ENCODE results near the gene C2CD4D.

The C2CD4D gene

GRCh38 chr1:151807766-151808165, 31.9 kb downstream of the C2CD4D start:
- Histone ChIP-seq H3K9me3 (ENCODE audit: control insufficient read depth, low read depth, low read length) (no peaks in the 10 kb centered on the region), H3K27ac (ENCODE audit: low read length) (no peak overlapping the region), H3K27me3 (ENCODE audit: control insufficient read depth, insufficient read depth, low read length) (no peaks in the 10 kb centered on the region), H3K9ac (ENCODE audit: low read length) (no peak overlapping the region), H3K4me1 (ENCODE audit: control insufficient read depth, low read depth, low read length) (no peaks in the 10 kb centered on the region), H3K36me3 (ENCODE audit: control insufficient read depth, low read depth, low read length) (no peaks in the 10 kb centered on the region), H3K4me3 (ENCODE audit: low read length) (no peak overlapping the region)

DNA sequence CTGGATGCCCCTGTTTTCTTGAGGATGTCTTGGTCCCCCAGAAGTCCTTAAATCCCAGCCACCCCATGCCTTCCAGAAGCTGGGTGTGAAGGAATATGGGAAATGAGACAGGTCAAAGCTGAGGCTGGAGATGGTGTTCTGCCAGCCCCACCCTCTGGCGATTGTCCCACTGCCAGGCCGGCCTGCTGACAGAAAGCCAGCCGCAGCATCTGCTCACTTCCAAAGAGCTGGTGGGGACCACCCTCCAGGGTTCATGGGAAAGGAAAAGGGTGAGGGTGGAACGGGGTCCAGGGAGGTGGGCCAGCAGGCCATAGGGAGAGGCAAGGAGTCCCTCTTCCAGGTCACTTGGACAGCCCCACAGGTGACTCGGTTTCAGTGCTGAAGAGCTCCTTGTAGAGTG, 32.5 kb downstream of the C2CD4D start:
- no peaks in the 10 kb centered on the region for H3K27me3 ChIP-seq (ENCODE audit: control insufficient read depth, insufficient read depth, low read length)
- no peak overlapping the region for H3K9ac ChIP-seq (ENCODE audit: low read length)
- H3K36me3 ChIP-seq (ENCODE audit: control insufficient read depth, low read depth, low read length), result no peaks in the 10 kb centered on the region
- H3K4me1 ChIP-seq (ENCODE audit: control insufficient read depth, low read depth, low read length), result no peaks in the 10 kb centered on the region
- H3K27ac ChIP-seq (ENCODE audit: low read length), result no peak overlapping the region
- no peak overlapping the region for H3K4me3 ChIP-seq (ENCODE audit: low read length)
- no peaks in the 10 kb centered on the region for H3K9me3 ChIP-seq (ENCODE audit: control insufficient read depth, low read depth, low read length)

DNA sequence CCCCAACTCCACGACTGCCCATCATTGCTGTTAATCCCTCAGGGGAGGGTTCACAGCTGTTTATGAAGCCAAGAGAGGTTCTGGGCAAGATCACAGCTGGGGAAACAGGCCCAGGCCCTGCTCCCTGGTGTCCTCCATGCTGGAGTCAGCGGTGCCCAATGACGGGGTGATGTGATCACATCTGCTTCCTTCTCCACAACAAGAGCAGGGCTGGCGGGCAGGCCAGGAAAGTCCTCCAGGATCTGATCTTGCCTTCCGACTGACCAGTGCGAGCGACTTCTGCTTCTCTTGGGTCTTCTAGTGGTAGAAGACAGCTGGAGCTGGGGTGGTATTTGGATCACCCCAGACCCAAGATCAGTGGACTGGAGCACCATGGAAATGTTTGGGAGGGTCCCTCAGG, 33.5 kb downstream of the C2CD4D start:
- H3K9me3 ChIP-seq (ENCODE audit: control insufficient read depth, low read depth, low read length), result no peaks in the 10 kb centered on the region
- no peak overlapping the region for H3K4me3 ChIP-seq (ENCODE audit: low read length)
- H3K27me3 ChIP-seq (ENCODE audit: control insufficient read depth, insufficient read depth, low read length), result no peaks in the 10 kb centered on the region
- no peaks in the 10 kb centered on the region for H3K36me3 ChIP-seq (ENCODE audit: control insufficient read depth, low read depth, low read length)
- H3K9ac ChIP-seq (ENCODE audit: low read length), result no peak overlapping the region
- no peak overlapping the region for H3K27ac ChIP-seq (ENCODE audit: low read length)
- H3K4me1 ChIP-seq (ENCODE audit: control insufficient read depth, low read depth, low read length), result no peaks in the 10 kb centered on the region

GRCh38 chr1:151805066-151805820, 34.4 kb downstream of the C2CD4D start, which contains the start of gene LINGO4:
LINGO4 (minus strand) TSS chr1:151805419; CDS start chr1:151802704, 2,715 bp downstream.
- no peaks in the 10 kb centered on the region for H3K36me3 ChIP-seq (ENCODE audit: control insufficient read depth, low read depth, low read length)
- no peaks in the 10 kb centered on the region for H3K4me1 ChIP-seq (ENCODE audit: control insufficient read depth, low read depth, low read length)
- no peaks in the 10 kb centered on the region for H3K9me3 ChIP-seq (ENCODE audit: control insufficient read depth, low read depth, low read length)
- no peak within 1 kb of the TSS for H3K4me3 ChIP-seq (ENCODE audit: low read length)
- no peak within 1 kb of the TSS for H3K9ac ChIP-seq (ENCODE audit: low read length)
- no peak within 1 kb of the TSS for H3K27ac ChIP-seq (ENCODE audit: low read length)
- no peaks in the 10 kb centered on the region for H3K27me3 ChIP-seq (ENCODE audit: control insufficient read depth, insufficient read depth, low read length)

GRCh38 chr1:151803915-151804314, 35.7 kb downstream of the C2CD4D start:
- no peaks in the 10 kb centered on the region for H3K9me3 ChIP-seq (ENCODE audit: control insufficient read depth, low read depth, low read length)
- H3K36me3 ChIP-seq (ENCODE audit: control insufficient read depth, low read depth, low read length), result no peaks in the 10 kb centered on the region
- no peak overlapping the region for H3K9ac ChIP-seq (ENCODE audit: low read length)
- no peak overlapping the region for H3K27ac ChIP-seq (ENCODE audit: low read length)
- no peaks in the 10 kb centered on the region for H3K4me1 ChIP-seq (ENCODE audit: control insufficient read depth, low read depth, low read length)
- H3K4me3 ChIP-seq (ENCODE audit: low read length), result no peak overlapping the region
- H3K27me3 ChIP-seq (ENCODE audit: control insufficient read depth, insufficient read depth, low read length), result no peaks in the 10 kb centered on the region

DNA sequence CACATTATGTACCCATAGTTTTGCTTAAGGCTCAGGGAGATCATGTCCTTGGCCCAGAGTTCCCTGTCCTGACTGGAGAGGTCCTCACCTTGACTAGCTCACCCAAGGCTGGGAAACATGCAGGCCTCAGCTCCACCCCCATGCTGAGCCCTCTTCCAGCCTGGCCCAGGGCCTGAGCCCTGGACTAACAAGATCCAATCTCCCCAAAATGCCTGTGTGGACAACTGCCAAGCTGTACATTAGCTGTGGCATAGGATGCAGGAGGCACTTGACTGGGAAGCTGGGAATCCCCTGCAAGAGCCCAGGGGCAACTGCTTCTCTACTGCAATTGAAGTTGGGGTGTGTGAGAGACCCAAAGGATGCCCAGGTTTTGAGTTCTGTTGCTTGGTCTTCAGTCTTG, 36.5 kb downstream of the C2CD4D start:
- H3K27ac ChIP-seq (ENCODE audit: low read length), result no peak overlapping the region
- no peaks in the 10 kb centered on the region for H3K9me3 ChIP-seq (ENCODE audit: control insufficient read depth, low read depth, low read length)
- H3K4me1 ChIP-seq (ENCODE audit: control insufficient read depth, low read depth, low read length), result no peaks in the 10 kb centered on the region
- no peaks in the 10 kb centered on the region for H3K27me3 ChIP-seq (ENCODE audit: control insufficient read depth, insufficient read depth, low read length)
- H3K4me3 ChIP-seq (ENCODE audit: low read length), result no peak overlapping the region
- no peak overlapping the region for H3K9ac ChIP-seq (ENCODE audit: low read length)
- H3K36me3 ChIP-seq (ENCODE audit: control insufficient read depth, low read depth, low read length), result no peaks in the 10 kb centered on the region

DNA sequence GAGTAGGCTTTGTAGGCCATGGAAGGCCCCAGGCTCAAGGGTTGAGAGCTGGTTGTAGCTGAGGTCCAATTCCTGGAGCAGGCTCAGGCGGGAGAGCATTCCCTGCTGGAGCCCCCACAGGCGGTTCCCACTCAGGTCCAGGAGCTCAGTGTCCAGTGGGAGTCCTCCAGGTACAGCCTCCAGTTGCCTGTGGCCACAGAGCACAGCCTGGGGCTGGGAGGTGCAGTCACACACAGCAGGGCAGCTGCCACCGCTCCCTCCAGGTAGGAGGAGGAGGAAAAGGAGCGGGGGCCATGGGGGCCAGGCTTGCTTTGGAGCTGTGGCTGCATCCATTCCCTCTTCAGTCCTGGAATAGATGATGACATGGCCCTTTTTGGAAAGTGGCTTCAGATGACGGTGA, 37.2 kb downstream of the C2CD4D start:
- H3K9ac ChIP-seq (ENCODE audit: low read length), result no peak overlapping the region
- H3K27ac ChIP-seq (ENCODE audit: low read length), result no peak overlapping the region
- H3K9me3 ChIP-seq (ENCODE audit: control insufficient read depth, low read depth, low read length), result no peaks in the 10 kb centered on the region
- H3K36me3 ChIP-seq (ENCODE audit: control insufficient read depth, low read depth, low read length), result no peaks in the 10 kb centered on the region
- no peak overlapping the region for H3K4me3 ChIP-seq (ENCODE audit: low read length)
- H3K4me1 ChIP-seq (ENCODE audit: control insufficient read depth, low read depth, low read length), result no peaks in the 10 kb centered on the region
- no peaks in the 10 kb centered on the region for H3K27me3 ChIP-seq (ENCODE audit: control insufficient read depth, insufficient read depth, low read length)

- H3K9me3 ChIP-seq (ENCODE audit: control insufficient read depth, low read depth, low read length), result no peaks in the 10 kb centered on the region
- H3K27ac ChIP-seq (ENCODE audit: low read length), result no peak overlapping the region
- H3K9ac ChIP-seq (ENCODE audit: low read length), result no peak overlapping the region
- H3K4me3 ChIP-seq (ENCODE audit: low read length), result no peak overlapping the region
- H3K4me1 ChIP-seq (ENCODE audit: control insufficient read depth, low read depth, low read length), result no peaks in the 10 kb centered on the region
- no peaks in the 10 kb centered on the region for H3K36me3 ChIP-seq (ENCODE audit: control insufficient read depth, low read depth, low read length)
- H3K27me3 ChIP-seq (ENCODE audit: control insufficient read depth, insufficient read depth, low read length), result no peaks in the 10 kb centered on the region
These were observed 37.8 kb downstream of the C2CD4D start for GRCh38 chr1:151801846-151802245.

DNA sequence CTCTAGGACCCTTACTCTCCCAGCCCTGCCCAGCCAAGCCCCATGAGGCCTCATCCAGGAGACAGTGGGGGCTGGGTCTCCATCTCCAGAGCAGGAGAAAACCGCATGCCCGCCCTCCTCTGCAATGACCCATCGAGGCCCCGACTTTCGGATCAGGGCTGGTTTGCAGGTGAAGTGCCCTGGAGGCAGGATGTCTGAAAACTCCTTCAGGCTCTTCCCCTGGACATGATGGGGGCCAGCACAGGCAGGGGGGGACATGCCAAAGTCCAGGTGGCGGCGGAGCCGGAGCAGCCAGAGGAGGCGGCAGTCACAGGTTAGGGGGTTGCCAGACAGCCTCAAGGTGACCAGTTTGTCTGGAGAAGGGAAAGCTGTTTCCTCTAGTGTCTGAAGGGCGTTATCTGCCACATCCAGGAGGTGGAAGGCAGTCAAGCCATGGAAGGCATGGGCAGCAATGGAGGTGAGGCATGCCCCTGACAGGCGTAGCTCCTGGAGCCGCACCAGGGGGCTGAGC, 38.3 kb downstream of the C2CD4D start:
- no peaks in the 10 kb centered on the region for H3K36me3 ChIP-seq (ENCODE audit: control insufficient read depth, low read depth, low read length)
- H3K27me3 ChIP-seq (ENCODE audit: control insufficient read depth, insufficient read depth, low read length), result no peaks in the 10 kb centered on the region
- no peaks in the 10 kb centered on the region for H3K4me1 ChIP-seq (ENCODE audit: control insufficient read depth, low read depth, low read length)
- H3K27ac ChIP-seq (ENCODE audit: low read length), result no peak overlapping the region
- no peaks in the 10 kb centered on the region for H3K9me3 ChIP-seq (ENCODE audit: control insufficient read depth, low read depth, low read length)
- no peak overlapping the region for H3K4me3 ChIP-seq (ENCODE audit: low read length)
- no peak overlapping the region for H3K9ac ChIP-seq (ENCODE audit: low read length)

DNA sequence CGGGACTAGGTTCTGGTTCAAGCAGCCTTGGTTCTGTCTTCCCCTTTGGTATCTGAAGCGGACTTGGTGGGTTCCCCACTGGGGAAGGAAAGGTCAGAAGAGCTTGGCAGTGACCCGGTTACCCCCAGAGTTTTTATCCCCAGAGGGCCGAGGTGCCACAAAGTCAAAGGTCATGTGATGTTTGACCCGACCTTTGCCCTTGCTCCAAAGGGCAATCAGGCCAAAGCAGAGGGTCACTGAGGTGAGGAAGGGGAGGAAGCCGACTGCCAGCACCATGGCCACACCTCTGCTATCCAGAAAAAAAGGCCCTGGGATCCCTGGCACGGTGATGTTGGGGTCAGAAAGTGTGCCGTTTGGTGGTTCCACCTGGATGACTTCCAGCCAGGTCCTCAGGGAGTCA, 38.8 kb downstream of the C2CD4D start:
- Histone ChIP-seq H3K4me1 (ENCODE audit: control insufficient read depth, low read depth, low read length) (no peaks in the 10 kb centered on the region), H3K27me3 (ENCODE audit: control insufficient read depth, insufficient read depth, low read length) (no peaks in the 10 kb centered on the region)

GRCh38 chr1:151799179-151800022, 40.2 kb downstream of the C2CD4D start:
- no peaks in the 10 kb centered on the region for H3K4me1 ChIP-seq (ENCODE audit: control insufficient read depth, low read depth, low read length)
- H3K4me3 ChIP-seq (ENCODE audit: low read length), result no peak overlapping the region
- no peak overlapping the region for H3K27ac ChIP-seq (ENCODE audit: low read length)
- no peaks in the 10 kb centered on the region for H3K9me3 ChIP-seq (ENCODE audit: control insufficient read depth, low read depth, low read length)
- no peak overlapping the region for H3K9ac ChIP-seq (ENCODE audit: low read length)
- H3K27me3 ChIP-seq (ENCODE audit: control insufficient read depth, insufficient read depth, low read length), result no peaks in the 10 kb centered on the region
- no peaks in the 10 kb centered on the region for H3K36me3 ChIP-seq (ENCODE audit: control insufficient read depth, low read depth, low read length)

More for the DNA sequence above, 38.8 kb downstream of the C2CD4D start:
- Histone ChIP-seq H3K36me3 (ENCODE audit: control insufficient read depth, low read depth, low read length) (no peaks in the 10 kb centered on the region), H3K27ac (ENCODE audit: low read length) (no peak overlapping the region), H3K9me3 (ENCODE audit: control insufficient read depth, low read depth, low read length) (no peaks in the 10 kb centered on the region), H3K4me3 (ENCODE audit: low read length) (no peak overlapping the region), H3K9ac (ENCODE audit: low read length) (no peak overlapping the region)
